Measurements from ENCODE around the gene CDC34.

The CDC34 gene

GRCh38 chr19:590750-591098 lies 59.2 kb downstream of the CDC34 start:
- DNase-seq = no peak

- DNase-seq = no peak
Observed at GRCh38 chr19:591099-591958, 59.8 kb downstream of the CDC34 start.
